Colonic mucosa (tissue), 4 donors: ENCODE measurements around the gene NFATC2IP. TPM values are rescaled to one million over a fixed set of nuclear protein-coding genes. Genes with fewer than 3 reads are reported as not detected.
A peak's percentile ranks its signal among the peaks of the same experiment; 100 is the strongest.

Source experiments
- DNase-seq: peaks from one replicate; pipeline ENCODE4 v3.0.0-alpha.2; 2020
- H3K27ac ChIP-seq: fragments of 200-600 bp; one replicate; pipeline ENCODE4 v1.8.0; 2021
- H3K27me3 ChIP-seq: fragments of 200-600 bp; one replicate; pipeline ENCODE4 v1.8.0; 2021
- H3K36me3 ChIP-seq: fragments of 200-600 bp; one replicate; pipeline ENCODE4 v1.8.0; 2021
- H3K4me1 ChIP-seq: fragments of 200-600 bp; one replicate; pipeline ENCODE4 v1.8.0; 2021; ENCODE audit warnings: mild to moderate bottlenecking
- H3K4me3 ChIP-seq: fragments of 200-600 bp; one replicate; pipeline ENCODE4 v1.8.0; 2021
- H3K9ac ChIP-seq, 2 donors: one replicate each; pipeline ENCODE4 v1.7.0; 2013; ENCODE audit warnings: control low read depth in 2 of 2, low read depth in 2 of 2, low read length in 2 of 2
- H3K9me3 ChIP-seq: fragments of 200-600 bp; one replicate; pipeline ENCODE4 v1.8.0; 2021
- intact Hi-C: fragments of 100-400 bp; cut with DNase I; formaldehyde crosslinking; loops from one replicate; pipeline ENCODE4 v1.14.1; 2022
- total RNA-seq, 2 donors: library from RNA; stranded (reverse); fragmentation: NEBNext Ultra II Directional in 1 of 2; extraction: Animal tissue kit (Norgen Biotek cat#: 25700) in 1 of 2; gene quantifications; one replicate each; pipeline ENCODE4 v1.2.1, GENCODE V29; 2021
- TF ChIP-seq, protein P1 (sequence below): fragments of 200-600 bp; IDR thresholded peaks from one replicate; pipeline ENCODE4 v1.8.0; 2022; ENCODE audit warnings: antibody characterized with exemption, mild to moderate bottlenecking
- donor health status: healthy.
- donor health status: DM: no; HTN: no; CAD: no.
- donor health status: DM: no; HTN: no; CAD: no.

NFATC2IP gene
- total RNA-seq, 2 donors from 2014 or later: 33.3 to 57.1 TPM

DNA sequence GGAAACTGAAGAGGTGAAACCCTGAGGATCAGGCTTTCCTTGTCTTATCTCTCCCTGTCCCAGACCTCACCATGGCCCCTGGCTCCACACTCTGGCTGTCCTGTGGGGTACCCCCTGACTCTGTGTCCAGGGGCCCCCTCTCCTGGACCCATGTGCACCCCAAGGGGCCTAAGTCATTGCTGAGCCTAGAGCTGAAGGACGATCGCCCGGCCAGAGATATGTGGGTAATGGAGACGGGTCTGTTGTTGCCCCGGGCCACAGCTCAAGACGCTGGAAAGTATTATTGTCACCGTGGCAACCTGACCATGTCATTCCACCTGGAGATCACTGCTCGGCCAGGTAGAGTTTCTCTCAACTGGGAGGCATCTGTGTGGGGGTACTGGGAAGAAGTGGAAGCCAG is 17.6 kb upstream of the NFATC2IP start:
- Histone ChIP-seq H3K27me3 (no peaks in the 10 kb centered on the region), H3K9me3 (no peaks in the 10 kb centered on the region), H3K27ac (no peak overlapping the region), H3K4me3 (no peak overlapping the region), H3K36me3 (no peaks in the 10 kb centered on the region), H3K9ac (no peak overlapping the region), H3K4me1 (peaks cover 6% of the 10 kb centered on the region)
- intact Hi-C loops: no loop called here
- TF ChIP-seq, protein P1, sequence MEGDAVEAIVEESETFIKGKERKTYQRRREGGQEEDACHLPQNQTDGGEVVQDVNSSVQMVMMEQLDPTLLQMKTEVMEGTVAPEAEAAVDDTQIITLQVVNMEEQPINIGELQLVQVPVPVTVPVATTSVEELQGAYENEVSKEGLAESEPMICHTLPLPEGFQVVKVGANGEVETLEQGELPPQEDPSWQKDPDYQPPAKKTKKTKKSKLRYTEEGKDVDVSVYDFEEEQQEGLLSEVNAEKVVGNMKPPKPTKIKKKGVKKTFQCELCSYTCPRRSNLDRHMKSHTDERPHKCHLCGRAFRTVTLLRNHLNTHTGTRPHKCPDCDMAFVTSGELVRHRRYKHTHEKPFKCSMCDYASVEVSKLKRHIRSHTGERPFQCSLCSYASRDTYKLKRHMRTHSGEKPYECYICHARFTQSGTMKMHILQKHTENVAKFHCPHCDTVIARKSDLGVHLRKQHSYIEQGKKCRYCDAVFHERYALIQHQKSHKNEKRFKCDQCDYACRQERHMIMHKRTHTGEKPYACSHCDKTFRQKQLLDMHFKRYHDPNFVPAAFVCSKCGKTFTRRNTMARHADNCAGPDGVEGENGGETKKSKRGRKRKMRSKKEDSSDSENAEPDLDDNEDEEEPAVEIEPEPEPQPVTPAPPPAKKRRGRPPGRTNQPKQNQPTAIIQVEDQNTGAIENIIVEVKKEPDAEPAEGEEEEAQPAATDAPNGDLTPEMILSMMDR: no peak
- no peak for DNase-seq

DNA sequence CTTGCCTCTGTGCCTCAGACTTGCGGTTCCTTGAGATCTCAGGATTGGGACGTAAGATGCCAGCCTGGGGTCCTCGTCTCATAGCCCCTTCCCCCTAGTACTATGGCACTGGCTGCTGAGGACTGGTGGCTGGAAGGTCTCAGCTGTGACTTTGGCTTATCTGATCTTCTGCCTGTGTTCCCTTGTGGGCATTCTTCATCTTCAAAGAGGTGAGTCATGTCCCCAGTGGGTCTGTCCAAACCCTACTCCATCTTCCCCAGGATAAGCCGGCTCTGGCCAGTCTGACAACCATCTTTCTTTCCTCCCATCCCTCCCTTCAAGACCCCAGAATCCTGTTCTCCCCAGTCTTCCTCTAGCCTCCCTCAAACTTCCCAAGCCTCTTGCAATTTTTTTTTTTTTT is 15.4 kb upstream of the NFATC2IP start:
- TF ChIP-seq, protein P1: no peak
- H3K4me1 ChIP-seq: peaks cover 6% of the 10 kb centered on the region
- H3K27me3 ChIP-seq: no peaks in the 10 kb centered on the region
- no peaks in the 10 kb centered on the region for H3K36me3 ChIP-seq
- intact Hi-C loops: no loop called here
- no peak overlapping the region for H3K9ac ChIP-seq
- H3K27ac ChIP-seq: no peak overlapping the region
- no peak overlapping the region for H3K4me3 ChIP-seq
- DNase-seq: no peak
- H3K9me3 ChIP-seq: no peaks in the 10 kb centered on the region

DNA sequence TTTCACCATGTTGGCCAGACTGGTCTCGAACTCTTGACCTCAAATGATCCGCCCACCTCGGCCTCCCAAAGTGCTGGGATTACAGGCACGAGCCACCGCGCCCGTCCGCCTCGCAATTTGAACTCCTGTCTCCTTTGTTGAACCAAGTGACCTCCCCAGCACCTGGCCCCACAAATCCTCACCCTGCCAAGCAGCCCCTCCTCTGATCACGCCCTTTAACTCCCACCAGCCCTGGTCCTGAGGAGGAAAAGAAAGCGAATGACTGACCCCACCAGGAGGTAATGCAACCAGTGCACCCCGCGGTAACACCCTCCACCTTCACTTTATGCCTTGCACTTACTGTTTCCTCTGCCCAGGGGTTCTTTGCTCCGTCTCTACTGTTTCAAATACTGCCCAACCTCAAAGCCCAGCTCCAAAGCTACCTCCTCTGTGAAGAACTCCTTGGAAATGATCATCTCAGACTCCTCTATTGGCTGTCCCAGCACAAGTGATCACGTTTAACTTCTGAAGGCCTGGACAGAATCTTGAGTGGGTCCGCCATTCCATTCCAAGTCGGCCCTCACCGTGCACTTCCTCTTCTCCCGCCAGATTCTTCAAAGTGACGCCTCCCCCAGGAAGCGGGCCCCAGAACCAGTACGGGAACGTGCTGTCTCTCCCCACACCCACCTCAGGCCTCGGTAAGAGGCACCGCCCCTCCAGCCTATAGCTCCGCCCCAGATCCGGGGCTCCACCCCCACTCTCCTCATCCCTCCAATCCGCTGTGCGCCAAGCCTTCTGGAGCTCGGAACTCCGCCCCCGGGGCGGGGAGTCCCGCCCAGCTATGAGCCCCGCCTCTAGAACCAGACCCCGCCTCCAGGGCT is 14.6 kb upstream of the NFATC2IP start:
- no peak overlapping the region for H3K9ac ChIP-seq
- peak; percentile 95 for DNase-seq
- peak overlapping the region; percentile 25 for H3K4me3 ChIP-seq
- no peaks in the 10 kb centered on the region for H3K27me3 ChIP-seq
- H3K4me1 ChIP-seq: peaks cover 6% of the 10 kb centered on the region
- H3K27ac ChIP-seq: no peak overlapping the region
- H3K36me3 ChIP-seq: no peaks in the 10 kb centered on the region
- intact Hi-C loops: no loop called here
- TF ChIP-seq, protein P1: no peak
- H3K9me3 ChIP-seq: no peaks in the 10 kb centered on the region

DNA sequence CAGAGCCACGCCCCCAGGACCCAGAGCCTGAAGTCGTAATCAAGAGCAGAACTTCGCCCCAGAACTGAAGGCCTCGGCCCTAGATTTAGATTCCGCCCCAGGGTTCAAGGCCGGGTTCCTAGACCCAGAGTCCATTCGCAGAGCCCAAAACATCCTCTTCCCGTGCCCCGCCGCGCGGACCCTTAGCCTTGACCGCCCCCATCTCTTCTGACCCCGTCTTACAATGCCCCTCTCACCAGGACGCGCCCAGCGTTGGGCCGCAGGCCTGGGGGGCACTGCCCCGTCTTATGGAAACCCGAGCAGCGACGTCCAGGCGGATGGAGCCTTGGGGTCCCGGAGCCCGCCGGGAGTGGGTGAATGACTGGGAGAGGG is 14.0 kb upstream of the NFATC2IP start:
- TF ChIP-seq, protein P1: no peak
- no peak for DNase-seq
- Histone ChIP-seq H3K36me3 (no peaks in the 10 kb centered on the region), H3K27me3 (no peaks in the 10 kb centered on the region), H3K4me3 (no peak overlapping the region), H3K9ac (no peak overlapping the region), H3K27ac (no peak overlapping the region), H3K4me1 (peaks cover 6% of the 10 kb centered on the region), H3K9me3 (no peaks in the 10 kb centered on the region)
- intact Hi-C loops: no loop called here

DNA sequence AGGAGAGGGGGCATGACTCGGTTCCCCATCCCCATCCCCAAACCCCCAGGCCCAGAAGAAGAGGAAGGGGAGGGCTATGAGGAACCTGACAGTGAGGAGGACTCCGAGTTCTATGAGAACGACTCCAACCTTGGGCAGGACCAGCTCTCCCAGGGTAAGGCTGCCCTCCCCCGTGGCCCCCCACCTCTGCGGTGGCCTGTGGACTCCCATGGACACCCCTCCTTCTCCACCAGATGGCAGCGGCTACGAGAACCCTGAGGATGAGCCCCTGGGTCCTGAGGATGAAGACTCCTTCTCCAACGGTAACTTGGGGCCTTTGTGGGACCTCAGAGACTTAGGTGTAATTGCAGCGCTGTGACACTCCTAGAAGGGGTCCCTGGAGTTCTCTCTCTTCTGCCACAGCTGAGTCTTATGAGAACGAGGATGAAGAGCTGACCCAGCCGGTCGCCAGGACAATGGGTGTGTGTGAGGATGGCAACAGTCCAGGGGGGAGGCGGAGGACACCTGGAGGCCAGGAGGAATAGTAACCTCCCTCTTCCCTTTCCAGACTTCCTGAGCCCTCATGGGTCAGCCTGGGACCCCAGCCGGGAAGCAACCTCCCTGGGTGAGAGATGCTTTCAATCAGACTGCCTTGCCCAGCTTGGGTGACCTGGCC is 13.4 kb upstream of the NFATC2IP start:
- no peak for DNase-seq
- TF ChIP-seq, protein P1: no peak
- no peak overlapping the region for H3K9ac ChIP-seq
- no peaks in the 10 kb centered on the region for H3K36me3 ChIP-seq
- H3K4me3 ChIP-seq: no peak overlapping the region
- intact Hi-C loops: no loop called here
- no peak overlapping the region for H3K27ac ChIP-seq
- no peaks in the 10 kb centered on the region for H3K9me3 ChIP-seq
- peaks cover 6% of the 10 kb centered on the region for H3K4me1 ChIP-seq
- no peaks in the 10 kb centered on the region for H3K27me3 ChIP-seq
